Activated CD4-positive, alpha-beta T cell treated with anti-CD3 and anti-CD28 coated beads, Interleukin-2, amount 10 ng/mL, durations not matched to agents 7 days and 5 days (primary cell): ENCODE data around the gene GRID1. TPM values are rescaled to one million over a fixed set of nuclear protein-coding genes. Genes with fewer than 3 reads are reported as not detected.

Experiments
- CTCF ChIA-PET: fragments of 350-600 bp; sonication (Branson Sonifier 250); formaldehyde crosslinking; loops from one replicate; lab custom pipeline; 2021; ENCODE audit warnings: antibody characterized with exemption; lab: Charles Lee
- POLR2A ChIA-PET: fragments of 350-600 bp; sonication (Branson Sonifier 250); formaldehyde crosslinking; loops from one replicate; lab custom pipeline; 2021; ENCODE audit warnings: antibody characterized with exemption; lab: Charles Lee
- DNase-seq: peaks from one replicate; pipeline ENCODE4 v3.0.0-alpha.2; 2020
- H3K27ac Mint-ChIP-seq: one replicate; pipeline ENCODE4 v1.8.0; 2021; ENCODE audit warnings: mild to moderate bottlenecking, moderate library complexity, mixed read lengths
- H3K27me3 Mint-ChIP-seq: one replicate; pipeline ENCODE4 v1.8.0; 2021; ENCODE audit warnings: mixed read lengths
- H3K36me3 Mint-ChIP-seq: one replicate; pipeline ENCODE4 v1.8.0; 2021; ENCODE audit warnings: low read depth, mixed read lengths
- H3K4me1 Mint-ChIP-seq: one replicate; pipeline ENCODE4 v1.8.0; 2021; ENCODE audit warnings: mixed read lengths
- H3K4me3 Mint-ChIP-seq: one replicate; pipeline ENCODE4 v1.8.0; 2021; ENCODE audit warnings: mild to moderate bottlenecking, moderate library complexity, mixed read lengths
- H3K9me3 Mint-ChIP-seq: one replicate; pipeline ENCODE4 v1.8.0; 2021; ENCODE audit warnings: mixed read lengths
- total RNA-seq, 2 experiments: library from RNA; stranded (reverse); gene quantifications; one replicate each; pipeline ENCODE4 v1.2.3, GENCODE V29; 2021

The GRID1 gene
- total RNA-seq, 2 experiments from 2014 or later, result not detected

GRCh38 chr10:86024281-86025041 lies 342.1 kb downstream of the GRID1 start:
- CTCF ChIA-PET, result no interaction called here
- no peaks in the 10 kb centered on the region for H3K9me3 Mint-ChIP-seq
- no peak overlapping the region for H3K27ac Mint-ChIP-seq
- DNase-seq, result no peak
- peaks cover 9% of the 10 kb centered on the region for H3K27me3 Mint-ChIP-seq
- POLR2A ChIA-PET, result no interaction called here
- no peaks in the 10 kb centered on the region for H3K36me3 Mint-ChIP-seq
- no peak overlapping the region for H3K4me3 Mint-ChIP-seq
- H3K4me1 Mint-ChIP-seq, result no peaks in the 10 kb centered on the region

- H3K9me3 Mint-ChIP-seq, result no peaks in the 10 kb centered on the region
- ChIA-PET POLR2A (no interaction called here), CTCF (no interaction called here)
- H3K27me3 Mint-ChIP-seq, result peaks cover 5% of the 10 kb centered on the region
- H3K36me3 Mint-ChIP-seq, result no peaks in the 10 kb centered on the region
- H3K27ac Mint-ChIP-seq, result no peak overlapping the region
- no peak overlapping the region for H3K4me3 Mint-ChIP-seq
- DNase-seq, result no peak
- no peaks in the 10 kb centered on the region for H3K4me1 Mint-ChIP-seq
Observed at GRCh38 chr10:86023931-86024280, 342.7 kb downstream of the GRID1 start.

- CTCF ChIA-PET, result no interaction called here
- POLR2A ChIA-PET, result no interaction called here
Observed at GRCh38 chr10:86023336-86023735, 343.3 kb downstream of the GRID1 start.

GRCh38 chr10:86022906-86023305 lies 343.7 kb downstream of the GRID1 start:
- Mint-ChIP-seq H3K9me3 (no peaks in the 10 kb centered on the region), H3K36me3 (no peaks in the 10 kb centered on the region), H3K4me3 (no peak overlapping the region), H3K27me3 (peaks cover 2% of the 10 kb centered on the region), H3K27ac (no peak overlapping the region), H3K4me1 (no peaks in the 10 kb centered on the region)
- no peak for DNase-seq
- CTCF ChIA-PET, result no interaction called here
- POLR2A ChIA-PET, result no interaction called here

More at GRCh38 chr10:86023336-86023735, 343.3 kb downstream of the GRID1 start:
- Mint-ChIP-seq H3K36me3 (no peaks in the 10 kb centered on the region), H3K27me3 (peaks cover 2% of the 10 kb centered on the region), H3K4me3 (no peak overlapping the region), H3K9me3 (no peaks in the 10 kb centered on the region), H3K27ac (no peak overlapping the region), H3K4me1 (no peaks in the 10 kb centered on the region)
- DNase-seq, result no peak

GRCh38 chr10:86020134-86020533 lies 346.5 kb downstream of the GRID1 start:
- no peak for DNase-seq
- Mint-ChIP-seq H3K4me3 (no peak overlapping the region), H3K36me3 (no peaks in the 10 kb centered on the region), H3K9me3 (no peaks in the 10 kb centered on the region), H3K4me1 (no peaks in the 10 kb centered on the region), H3K27ac (no peak overlapping the region), H3K27me3 (peaks cover 3% of the 10 kb centered on the region)
- ChIA-PET POLR2A (no interaction called here), CTCF (no interaction called here)

- DNase-seq, result no peak
- Mint-ChIP-seq H3K27me3 (peaks cover 3% of the 10 kb centered on the region), H3K4me1 (no peaks in the 10 kb centered on the region), H3K4me3 (no peak overlapping the region), H3K36me3 (no peaks in the 10 kb centered on the region), H3K27ac (no peak overlapping the region), H3K9me3 (no peaks in the 10 kb centered on the region)
- CTCF ChIA-PET, result no interaction called here
- POLR2A ChIA-PET, result no interaction called here
Observed at GRCh38 chr10:86019141-86019540, 347.5 kb downstream of the GRID1 start.

- Mint-ChIP-seq H3K9me3 (no peaks in the 10 kb centered on the region), H3K4me3 (no peak overlapping the region), H3K36me3 (no peaks in the 10 kb centered on the region), H3K27ac (no peak overlapping the region), H3K27me3 (peaks cover 3% of the 10 kb centered on the region), H3K4me1 (no peaks in the 10 kb centered on the region)
- CTCF ChIA-PET, result no interaction called here
- POLR2A ChIA-PET, result no interaction called here
- no peak for DNase-seq
Observed at GRCh38 chr10:86018735-86019058, 347.9 kb downstream of the GRID1 start.

GRCh38 chr10:86017841-86018734 lies 348.5 kb downstream of the GRID1 start:
- ChIA-PET CTCF (no interaction called here), POLR2A (no interaction called here)
- H3K36me3 Mint-ChIP-seq, result no peaks in the 10 kb centered on the region
- H3K27ac Mint-ChIP-seq, result no peak overlapping the region
- peaks cover 3% of the 10 kb centered on the region for H3K27me3 Mint-ChIP-seq
- no peak overlapping the region for H3K4me3 Mint-ChIP-seq
- no peak for DNase-seq
- H3K4me1 Mint-ChIP-seq, result no peaks in the 10 kb centered on the region
- H3K9me3 Mint-ChIP-seq, result no peaks in the 10 kb centered on the region

- ChIA-PET POLR2A (no interaction called here), CTCF (no interaction called here)
- DNase-seq, result no peak
- Mint-ChIP-seq H3K36me3 (no peaks in the 10 kb centered on the region), H3K27ac (no peak overlapping the region), H3K4me1 (no peaks in the 10 kb centered on the region), H3K4me3 (no peak overlapping the region), H3K9me3 (no peaks in the 10 kb centered on the region), H3K27me3 (peaks cover 12% of the 10 kb centered on the region)
Observed at GRCh38 chr10:86013568-86013967, 353.0 kb downstream of the GRID1 start.

- POLR2A ChIA-PET, result no interaction called here
- CTCF ChIA-PET, result no interaction called here
- DNase-seq, result no peak
- H3K4me1 Mint-ChIP-seq, result no peaks in the 10 kb centered on the region
- peaks cover 18% of the 10 kb centered on the region for H3K27me3 Mint-ChIP-seq
- no peaks in the 10 kb centered on the region for H3K9me3 Mint-ChIP-seq
- H3K27ac Mint-ChIP-seq, result no peak overlapping the region
- no peaks in the 10 kb centered on the region for H3K36me3 Mint-ChIP-seq
- no peak overlapping the region for H3K4me3 Mint-ChIP-seq
Observed at GRCh38 chr10:86007171-86007570, 359.4 kb downstream of the GRID1 start.

- no peaks in the 10 kb centered on the region for H3K4me1 Mint-ChIP-seq
- CTCF ChIA-PET, result no interaction called here
- no peak overlapping the region for H3K4me3 Mint-ChIP-seq
- POLR2A ChIA-PET, result no interaction called here
- no peaks in the 10 kb centered on the region for H3K9me3 Mint-ChIP-seq
- no peaks in the 10 kb centered on the region for H3K36me3 Mint-ChIP-seq
- DNase-seq, result no peak
- H3K27me3 Mint-ChIP-seq, result peaks cover 25% of the 10 kb centered on the region
- H3K27ac Mint-ChIP-seq, result no peak overlapping the region
Observed at GRCh38 chr10:86004337-86004736, 362.3 kb downstream of the GRID1 start.

GRCh38 chr10:86003201-86003621 lies 363.4 kb downstream of the GRID1 start:
- no peak overlapping the region for H3K4me3 Mint-ChIP-seq
- POLR2A ChIA-PET, result no interaction called here
- CTCF ChIA-PET, result no interaction called here
- H3K36me3 Mint-ChIP-seq, result no peaks in the 10 kb centered on the region
- DNase-seq, result no peak
- peaks cover 25% of the 10 kb centered on the region for H3K27me3 Mint-ChIP-seq
- no peaks in the 10 kb centered on the region for H3K4me1 Mint-ChIP-seq
- no peak overlapping the region for H3K27ac Mint-ChIP-seq
- H3K9me3 Mint-ChIP-seq, result no peaks in the 10 kb centered on the region

- DNase-seq, result no peak
- Mint-ChIP-seq H3K27ac (no peak overlapping the region), H3K9me3 (no peaks in the 10 kb centered on the region), H3K36me3 (no peaks in the 10 kb centered on the region), H3K4me3 (no peak overlapping the region), H3K4me1 (no peaks in the 10 kb centered on the region), H3K27me3 (peaks cover 28% of the 10 kb centered on the region)
- POLR2A ChIA-PET, result no interaction called here
- CTCF ChIA-PET, result no interaction called here
Observed at GRCh38 chr10:86001521-86001920, 365.1 kb downstream of the GRID1 start.
